Adrenal gland (tissue), 5 donors: ENCODE measurements around the gene ADAMTSL5.

ENCODE experiments used
- CTCF ChIP-seq, 6 experiments: fragments of 450-650 bp in 4 of 6; fragments of 200-600 bp in 2 of 6; sonication (generic) in 1 of 6; IDR thresholded peaks; 1 replicate in 5 of 6; 2 replicates in 1 of 6; pipeline versions ENCODE4 v1.5.1 to v1.8.0; 2016 to 2021; ENCODE audit warnings: antibody characterized with exemption in 6 of 6, mild to moderate bottlenecking in 2 of 6, moderate library complexity in 1 of 6
- POLR2A ChIP-seq, 2 donors: fragments of 450-650 bp; IDR thresholded peaks; one replicate each; pipeline ENCODE4 v1.6.1; 2017; ENCODE audit warnings: antibody characterized with exemption in 2 of 2, mild to moderate bottlenecking in 2 of 2, moderate library complexity in 1 of 2
- donor health status: DM: no; HTN: no; CAD: no.

- TF ChIP-seq CTCF (IDR thresholded peaks at IDR 0.05) (no peak), POLR2A (IDR thresholded peaks at IDR 0.05) (no peak)
Measured at GRCh38 chr19:1473085-1473851, 39.6 kb downstream of the ADAMTSL5 start.
